GM19467 (cell line): ENCODE measurements around the gene UNK.

Experiments
- ATAC-seq: cut with Tn5 transposase; IDR thresholded peaks from one replicate; pipeline ENCODE4 v1.9.1; 2021; ENCODE audit warnings: mild to moderate bottlenecking, moderate library complexity; ENCODE audit not compliant: unreplicated experiment

UNK gene

DNA sequence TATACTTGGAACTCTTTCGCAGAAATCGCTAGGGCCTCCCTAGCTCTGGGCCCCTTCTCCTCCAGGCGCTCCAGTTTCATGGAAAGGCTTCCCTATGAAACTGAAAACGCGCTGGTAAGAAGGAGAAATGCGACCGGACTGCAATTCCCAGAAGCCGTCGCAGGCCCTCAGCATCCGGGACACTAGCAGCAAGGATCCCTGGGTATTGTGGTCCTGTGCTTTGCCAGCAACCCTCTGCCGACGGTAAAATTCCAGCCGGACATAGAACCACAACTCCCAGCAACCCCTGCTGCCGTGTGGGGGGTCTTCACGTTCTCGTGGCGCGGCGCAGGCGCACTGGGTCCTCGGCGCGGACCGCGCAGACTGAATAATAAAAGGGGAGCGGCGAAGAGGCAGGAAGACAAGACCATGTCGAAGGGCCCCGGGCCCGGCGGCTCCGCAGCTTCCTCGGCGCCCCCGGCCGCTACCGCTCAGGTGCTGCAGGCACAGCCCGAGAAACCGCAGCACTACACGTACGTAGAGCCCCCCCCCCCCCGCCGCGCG, at the start of gene UNK:
UNK (plus strand) TSS at position 334 of the 543 bp plus-strand sequence; CDS start at position 409, 75 bp downstream.
- ATAC-seq: peak; percentile 67

DNA sequence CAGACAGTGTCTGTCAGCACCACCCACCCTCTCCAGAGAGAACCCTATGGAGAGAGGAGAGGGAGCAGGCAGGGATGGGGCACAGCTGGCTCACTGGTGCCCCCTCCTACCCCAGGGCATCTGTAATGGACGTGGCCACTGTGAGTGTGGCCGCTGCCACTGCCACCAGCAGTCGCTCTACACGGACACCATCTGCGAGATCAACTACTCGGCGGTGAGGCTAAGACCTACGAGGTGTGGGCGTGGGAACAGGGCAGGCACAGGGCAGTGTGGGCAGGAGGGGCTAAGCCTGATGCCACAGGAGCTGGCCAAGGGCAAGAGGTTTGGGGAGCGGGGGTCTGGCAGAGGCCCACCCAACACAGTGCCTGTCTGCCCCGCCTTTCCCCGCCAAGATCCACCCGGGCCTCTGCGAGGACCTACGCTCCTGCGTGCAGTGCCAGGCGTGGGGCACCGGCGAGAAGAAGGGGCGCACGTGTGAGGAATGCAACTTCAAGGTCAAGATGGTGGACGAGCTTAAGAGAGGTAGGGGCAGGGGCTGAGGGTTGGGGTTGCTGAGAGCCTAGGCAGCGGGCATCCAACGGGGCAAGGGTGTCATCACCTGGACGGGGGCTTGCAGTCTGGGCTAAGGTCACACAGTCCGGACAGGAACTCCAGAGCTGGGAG, 48.3 kb upstream of the UNK start:
- no peak for ATAC-seq

GRCh38 chr17:75737133-75737962, 47.3 kb upstream of the UNK start:
- no peak for ATAC-seq

GRCh38 chr17:75738218-75738802, 46.3 kb upstream of the UNK start:
- no peak for ATAC-seq

- ATAC-seq: no peak
These were observed 45.4 kb upstream of the UNK start for GRCh38 chr17:75739174-75739573.

GRCh38 chr17:75739801-75740200, 44.8 kb upstream of the UNK start:
- ATAC-seq: no peak

- ATAC-seq: no peak
These were observed 44.4 kb upstream of the UNK start for GRCh38 chr17:75740215-75740614.

- no peak for ATAC-seq
These were observed 44.0 kb upstream of the UNK start for GRCh38 chr17:75740631-75741077.

- ATAC-seq: no peak
These were observed 42.3 kb upstream of the UNK start for GRCh38 chr17:75742337-75742736.

DNA sequence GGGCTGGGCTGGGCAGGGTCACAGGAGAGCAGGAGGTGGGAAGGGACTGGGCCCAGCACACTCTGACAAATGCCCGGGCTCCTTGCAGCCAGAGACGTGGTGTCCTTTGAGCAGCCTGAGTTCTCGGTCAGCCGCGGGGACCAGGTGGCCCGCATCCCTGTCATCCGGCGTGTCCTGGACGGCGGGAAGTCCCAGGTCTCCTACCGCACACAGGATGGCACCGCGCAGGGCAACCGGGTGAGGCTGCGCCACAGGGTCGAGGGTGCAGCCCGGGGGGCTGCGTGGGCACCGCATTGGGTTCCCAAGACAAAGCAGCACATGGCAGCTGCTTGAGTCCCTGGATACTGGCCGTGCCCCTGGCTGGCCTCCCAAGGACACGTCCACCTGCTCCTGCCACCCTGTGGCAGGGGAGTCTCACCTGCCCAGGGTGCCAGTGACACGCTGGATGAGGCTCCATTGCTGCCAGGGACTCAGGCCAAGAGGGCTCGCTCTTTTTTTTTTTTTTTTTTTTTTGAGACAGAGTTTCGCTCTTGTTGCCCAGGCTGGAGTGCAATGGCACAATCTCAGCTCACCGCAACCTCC, 40.9 kb upstream of the UNK start:
- ATAC-seq: no peak

- no peak for ATAC-seq
These were observed 35.9 kb upstream of the UNK start for GRCh38 chr17:75748706-75749105.

- ATAC-seq: no peak
These were observed 34.8 kb upstream of the UNK start for GRCh38 chr17:75749545-75750389.

DNA sequence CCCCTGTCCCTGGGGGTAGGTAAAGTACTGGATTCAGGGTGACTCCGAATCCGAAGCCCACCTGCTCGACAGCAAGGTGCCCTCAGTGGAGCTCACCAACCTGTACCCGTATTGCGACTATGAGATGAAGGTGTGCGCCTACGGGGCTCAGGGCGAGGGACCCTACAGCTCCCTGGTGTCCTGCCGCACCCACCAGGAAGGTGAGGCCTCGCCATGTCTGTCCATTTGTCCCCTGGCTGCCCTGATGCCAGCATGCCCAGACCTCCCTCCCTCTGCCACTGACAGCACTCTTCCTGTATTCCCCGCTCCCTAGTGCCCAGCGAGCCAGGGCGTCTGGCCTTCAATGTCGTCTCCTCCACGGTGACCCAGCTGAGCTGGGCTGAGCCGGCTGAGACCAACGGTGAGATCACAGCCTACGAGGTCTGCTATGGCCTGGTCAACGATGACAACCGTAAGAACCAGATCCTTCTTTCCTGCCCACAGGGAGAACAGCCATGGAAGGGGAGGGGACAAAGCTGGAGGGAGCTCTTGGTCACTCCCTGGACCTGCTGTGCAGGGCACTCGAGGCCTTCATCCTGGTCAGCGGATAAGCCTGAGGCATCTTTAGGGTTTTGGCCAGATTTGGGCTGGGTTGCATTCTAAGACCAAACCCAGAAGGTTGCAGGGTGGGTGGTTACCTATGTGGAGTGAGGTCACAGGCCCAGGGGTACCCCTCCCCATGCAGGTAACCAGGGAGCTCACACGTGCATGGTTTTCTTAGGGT, 33.8 kb upstream of the UNK start:
- no peak for ATAC-seq

- ATAC-seq: no peak
These were observed 32.8 kb upstream of the UNK start for GRCh38 chr17:75751676-75752404.

GRCh38 chr17:75752405-75752709, 32.2 kb upstream of the UNK start:
- no peak for ATAC-seq

- no peak for ATAC-seq
These were observed 31.6 kb upstream of the UNK start for GRCh38 chr17:75752802-75753513.

DNA sequence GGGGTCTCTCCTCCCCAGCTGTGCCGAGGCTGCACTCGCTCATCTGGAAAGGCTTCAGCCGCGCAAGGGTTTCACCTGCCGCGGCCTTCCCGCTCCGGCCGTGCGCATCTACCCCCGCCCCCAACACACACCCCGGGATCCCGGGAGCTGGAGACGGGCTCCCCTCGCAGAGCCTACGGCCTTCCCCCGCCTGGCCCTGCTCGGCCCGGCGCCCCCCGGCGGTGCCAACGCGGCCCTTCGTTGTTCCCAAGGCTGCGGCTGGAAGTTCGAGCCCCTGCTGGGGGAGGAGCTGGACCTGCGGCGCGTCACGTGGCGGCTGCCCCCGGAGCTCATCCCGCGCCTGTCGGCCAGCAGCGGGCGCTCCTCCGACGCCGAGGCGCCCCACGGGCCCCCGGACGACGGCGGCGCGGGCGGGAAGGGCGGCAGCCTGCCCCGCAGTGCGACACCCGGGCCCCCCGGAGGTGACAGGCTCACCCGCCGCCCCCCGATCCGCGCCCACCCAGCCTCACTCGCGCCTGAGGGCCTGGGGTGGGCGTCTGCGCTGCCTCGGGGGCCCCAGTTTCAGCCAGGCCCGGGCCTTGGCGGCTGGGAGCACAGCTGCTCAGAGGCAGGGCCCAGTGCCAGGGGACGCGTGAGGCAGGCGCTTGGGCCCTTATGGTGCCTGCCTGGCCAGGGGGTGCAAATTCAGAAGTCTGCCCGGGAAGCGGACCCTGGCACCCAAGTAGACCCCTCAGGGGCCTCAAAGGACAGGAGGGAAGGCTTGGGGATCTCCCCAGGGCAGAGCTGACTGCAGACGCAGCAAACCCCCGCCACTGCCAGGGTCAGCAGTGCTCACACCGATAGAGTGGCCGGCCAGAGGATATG, 30.9 kb upstream of the UNK start:
- ATAC-seq: no peak
